BLaER1 treated with 17β-estradiol and CSF1 and Interleukin-3, amounts not matched to agents 10 nM and 100 nM (cell line): ENCODE results near the gene MYRF.

Experiments used
- H3K27ac ChIP-seq, 11 experiments: shearing (Covaris generic); formaldehyde crosslinking; 2 replicates each; pipeline ENCODE4 v1.8.1; 2022
- H3K27me3 ChIP-seq, 11 experiments: shearing (Covaris generic); formaldehyde crosslinking; 2 replicates each; pipeline ENCODE4 v1.8.1; 2022
- H3K36me3 ChIP-seq, 11 experiments: shearing (Covaris generic); formaldehyde crosslinking; 2 replicates each; pipeline ENCODE4 v1.8.1; 2022
- H3K4me1 ChIP-seq, 10 experiments: shearing (Covaris generic); formaldehyde crosslinking; 2 replicates each; pipeline ENCODE4 v1.8.1; 2022
- H3K4me2 ChIP-seq, 11 experiments: shearing (Covaris generic); formaldehyde crosslinking; 2 replicates each; pipeline ENCODE4 v1.8.1; 2022
- H3K4me3 ChIP-seq, 10 experiments: shearing (Covaris generic); formaldehyde crosslinking; 2 replicates each; pipeline ENCODE4 v1.8.1; 2022
- H3K9ac ChIP-seq, 11 experiments: shearing (Covaris generic); formaldehyde crosslinking; 2 replicates each; pipeline ENCODE4 v1.8.1; 2022
- H3K9me3 ChIP-seq, 11 experiments: shearing (Covaris generic); formaldehyde crosslinking; replicated peaks in 1 of 11; 2 replicates each; pipeline ENCODE4 v1.8.1; 2022
- H4K20me1 ChIP-seq, 11 experiments: shearing (Covaris generic); formaldehyde crosslinking; 2 replicates each; pipeline ENCODE4 v1.8.1; 2022
- Cebpa-rat ChIP-seq, 11 experiments: shearing (Covaris generic); IDR thresholded peaks; 2 replicates each; pipeline ENCODE4 v1.8.1; 2022

The MYRF gene

DNA sequence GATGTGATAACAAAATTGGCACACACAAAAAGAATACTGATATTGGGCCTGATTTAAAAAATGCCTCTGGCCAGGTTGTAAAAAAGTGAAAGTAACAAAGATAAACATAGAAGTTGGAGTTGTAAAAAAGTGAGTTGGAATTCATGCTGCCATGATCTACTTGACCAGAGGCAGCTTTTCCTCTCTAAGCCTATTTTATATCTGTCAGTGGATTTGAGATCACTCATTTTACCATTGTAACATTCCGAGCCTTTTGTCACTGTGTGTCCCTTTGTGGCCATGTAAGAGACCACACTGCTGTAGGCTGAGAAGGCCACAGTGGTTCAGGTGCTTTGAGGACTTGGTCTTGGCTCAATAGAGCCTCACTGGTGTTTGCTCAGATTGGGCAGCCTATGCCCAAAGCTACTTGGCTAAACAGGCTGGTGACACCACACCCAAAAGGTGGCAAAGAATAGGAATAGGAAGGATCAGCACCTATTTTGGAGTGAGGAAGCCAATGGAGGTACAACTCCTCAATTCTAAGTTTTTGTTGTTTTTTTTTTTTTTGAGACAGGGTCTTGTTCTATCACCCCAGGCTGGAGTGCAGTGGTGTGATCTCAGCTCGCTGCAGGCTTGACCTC is 47.3 kb downstream of the MYRF start:
- Histone ChIP-seq H3K27me3 (no peaks in the 10 kb centered on the region), H3K4me3 (no peak overlapping the region), H3K4me2 (peak overlapping the region in 3 of 11 experiments; percentile 25 to 45 (median 36); a peak in 3 of 22 replicates), H3K9ac (0 out of 22 replicates have a peak overlapping the region, but pooled peaks of 2 of the 11 experiments have one; percentile 14 to 18), H3K4me1 (peaks cover 10 to 39% (median 19%) of the 10 kb centered on the region in 10 experiments), H3K9me3 (no peaks in the 10 kb centered on the region), H3K36me3 (peaks cover 48 to 98% (median 96%) of the 10 kb centered on the region in 11 experiments), H4K20me1 (peaks cover 0 to 74% (median 45%) of the 10 kb centered on the region in 11 experiments; a peak in 15 of 22 replicates), H3K27ac (peak overlapping the region in 4 of 11 experiments; percentile 32 to 69 (median 52); a peak in 5 of 22 replicates)
- TF ChIP-seq Cebpa-rat (IDR thresholded peaks at IDR 0.05) = no peak

- H3K4me3 ChIP-seq = no peak overlapping the region
- no peaks in the 10 kb centered on the region for H3K27me3 ChIP-seq
- H3K4me2 ChIP-seq = no peak overlapping the region
- H3K9me3 ChIP-seq = no peaks in the 10 kb centered on the region
- peaks cover 53 to 98% (median 96%) of the 10 kb centered on the region in 11 experiments for H3K36me3 ChIP-seq
- peaks cover 0 to 74% (median 37%) of the 10 kb centered on the region in 11 experiments; a peak in 15 of 22 replicates for H4K20me1 ChIP-seq
- H3K9ac ChIP-seq = no peak overlapping the region; a peak in 1 of 22 replicates
- peaks cover 2 to 31% (median 15%) of the 10 kb centered on the region in 10 experiments; a peak in 16 of 20 replicates for H3K4me1 ChIP-seq
- no peak for TF ChIP-seq Cebpa-rat (IDR thresholded peaks at IDR 0.05)
- 0 out of 22 replicates have a peak overlapping the region, but pooled peaks of 1 of the 11 experiments have one; percentile 41 for H3K27ac ChIP-seq
Measured at GRCh38 chr11:61800331-61801281, 48.2 kb downstream of the MYRF start.

- no peak for TF ChIP-seq Cebpa-rat (IDR thresholded peaks at IDR 0.05)
- Histone ChIP-seq H3K36me3 (peaks cover 62 to 100% (median 97%) of the 10 kb centered on the region in 11 experiments), H3K9me3 (no peaks in the 10 kb centered on the region), H4K20me1 (peaks cover 0 to 71% (median 21%) of the 10 kb centered on the region in 11 experiments; a peak in 11 of 22 replicates), H3K9ac (peak overlapping the region in 2 of 11 experiments; percentile 14 to 19; a peak in 2 of 22 replicates), H3K4me3 (no peak overlapping the region), H3K4me1 (peaks cover 0 to 18% (median 6%) of the 10 kb centered on the region in 10 experiments; a peak in 10 of 20 replicates), H3K4me2 (no peak overlapping the region), H3K27me3 (no peaks in the 10 kb centered on the region), H3K27ac (no peak overlapping the region)
Measured at GRCh38 chr11:61802605-61803004, 50.2 kb downstream of the MYRF start.

DNA sequence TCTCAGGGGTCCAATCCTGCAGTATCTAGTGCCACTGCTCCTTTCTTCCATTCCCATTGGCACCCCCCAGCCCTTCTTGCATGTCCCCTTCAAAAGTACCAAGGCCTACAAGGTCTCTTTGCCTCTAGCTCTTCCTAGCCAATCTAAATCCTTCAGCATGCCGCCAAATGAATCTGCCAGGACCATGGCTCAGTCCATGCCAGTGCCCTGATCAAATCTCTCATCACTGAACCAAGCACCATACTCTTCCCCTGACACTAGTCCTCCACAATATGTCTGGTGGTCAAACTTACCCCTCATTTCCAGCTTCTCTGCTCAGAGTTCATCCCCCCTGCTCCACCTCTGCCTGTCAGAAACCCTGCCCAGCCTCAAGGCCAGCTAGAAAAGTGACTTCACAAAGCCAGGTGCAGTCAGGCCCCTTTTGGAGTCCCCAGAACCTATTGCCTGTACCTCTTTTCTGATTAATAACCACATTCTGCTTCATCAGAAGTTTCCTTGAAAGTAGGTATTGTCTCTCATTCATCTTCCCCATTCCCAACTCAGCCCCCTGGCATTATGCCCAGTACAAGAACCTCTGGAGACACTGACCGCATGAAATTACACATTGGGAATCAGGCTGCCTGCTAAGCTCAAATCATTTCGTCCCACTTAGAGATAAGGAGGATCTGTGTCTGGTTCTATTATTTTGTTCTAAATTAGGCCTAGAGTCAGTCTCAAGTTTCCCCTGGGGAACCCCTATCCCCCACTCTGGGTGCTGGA is 51.6 kb downstream of the MYRF start:
- Histone ChIP-seq H3K4me1 (peaks cover 0 to 14% (median 3%) of the 10 kb centered on the region in 10 experiments; a peak in 9 of 20 replicates), H4K20me1 (peaks cover 0 to 85% (median 25%) of the 10 kb centered on the region in 11 experiments; a peak in 10 of 22 replicates), H3K4me2 (no peak overlapping the region), H3K4me3 (no peak overlapping the region), H3K9ac (peak overlapping the region in 1 of 11 experiments; percentile 51; a peak in 2 of 22 replicates), H3K9me3 (no peaks in the 10 kb centered on the region), H3K36me3 (peaks cover 77 to 100% (median 98%) of the 10 kb centered on the region in 11 experiments), H3K27me3 (no peaks in the 10 kb centered on the region), H3K27ac (no peak overlapping the region)
- TF ChIP-seq Cebpa-rat (IDR thresholded peaks at IDR 0.05) = no peak

GRCh38 chr11:61805146-61805545 is 52.7 kb downstream of the MYRF start:
- Histone ChIP-seq H3K9ac (peak overlapping the region in 1 of 11 experiments; percentile 7; a peak in 2 of 22 replicates), H3K27me3 (no peaks in the 10 kb centered on the region), H3K36me3 (peaks cover 88 to 100% (median 99%) of the 10 kb centered on the region in 11 experiments), H3K4me1 (peaks cover 0 to 7% (median 0%) of the 10 kb centered on the region in 10 experiments; a peak in 1 of 20 replicates), H3K27ac (no peak overlapping the region), H3K4me2 (no peak overlapping the region), H3K9me3 (no peaks in the 10 kb centered on the region), H3K4me3 (no peak overlapping the region), H4K20me1 (peaks cover 0 to 90% (median 23%) of the 10 kb centered on the region in 11 experiments; a peak in 12 of 22 replicates)
- no peak for TF ChIP-seq Cebpa-rat (IDR thresholded peaks at IDR 0.05)

DNA sequence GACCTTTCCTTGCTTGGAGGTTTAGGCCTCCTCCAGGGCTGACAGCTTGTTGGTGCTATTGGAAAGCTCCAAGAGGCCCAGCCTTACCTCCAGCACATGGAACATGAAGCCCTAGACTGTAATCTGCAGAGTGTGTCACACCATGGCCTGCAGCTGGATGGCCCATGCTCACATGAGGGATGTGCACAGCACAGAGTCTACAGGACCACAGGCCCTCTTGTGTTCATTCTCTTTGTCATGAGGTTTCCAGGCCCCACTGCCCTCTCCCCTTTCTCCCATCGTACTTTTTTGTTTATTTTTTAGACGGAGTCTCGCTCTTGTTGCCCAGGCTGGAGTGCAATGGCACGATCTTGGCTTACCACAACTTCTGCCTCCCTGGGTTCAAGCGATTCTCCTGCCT is 54.3 kb downstream of the MYRF start:
- H3K4me2 ChIP-seq = no peak overlapping the region
- H3K36me3 ChIP-seq = peaks cover 98 to 100% (median 99%) of the 10 kb centered on the region in 11 experiments
- H3K27me3 ChIP-seq = no peaks in the 10 kb centered on the region
- TF ChIP-seq Cebpa-rat (IDR thresholded peaks at IDR 0.05) = no peak
- H3K4me3 ChIP-seq = no peak overlapping the region
- 0 out of 22 replicates have a peak overlapping the region, but pooled peaks of 1 of the 11 experiments have one; percentile 4 for H3K27ac ChIP-seq
- H4K20me1 ChIP-seq = peaks cover 0 to 94% (median 21%) of the 10 kb centered on the region in 11 experiments; a peak in 12 of 22 replicates
- H3K9ac ChIP-seq = no peak overlapping the region
- H3K9me3 ChIP-seq = no peaks in the 10 kb centered on the region
- peaks cover 0 to 7% (median 0%) of the 10 kb centered on the region in 10 experiments; a peak in 1 of 20 replicates for H3K4me1 ChIP-seq

GRCh38 chr11:61810671-61811175 is 58.3 kb downstream of the MYRF start:
- Histone ChIP-seq H3K4me2 (no peak overlapping the region), H3K27ac (no peak overlapping the region), H4K20me1 (peaks cover 0 to 69% (median 7%) of the 10 kb centered on the region in 11 experiments; a peak in 10 of 22 replicates), H3K9me3 (peaks cover 0 to 8% (median 4%) of the 10 kb centered on the region in 11 experiments; a peak in 10 of 22 replicates), H3K4me1 (peaks cover 0 to 17% (median 10%) of the 10 kb centered on the region in 10 experiments; a peak in 11 of 20 replicates), H3K4me3 (no peak overlapping the region), H3K36me3 (peaks cover 74 to 88% (median 83%) of the 10 kb centered on the region in 11 experiments), H3K27me3 (no peaks in the 10 kb centered on the region), H3K9ac (no peak overlapping the region)
- no peak for TF ChIP-seq Cebpa-rat (IDR thresholded peaks at IDR 0.05)

GRCh38 chr11:61811831-61812230 is 59.4 kb downstream of the MYRF start:
- H3K27ac ChIP-seq = no peak overlapping the region
- H3K9ac ChIP-seq = no peak overlapping the region
- H3K9me3 ChIP-seq = peaks cover 0 to 8% (median 4%) of the 10 kb centered on the region in 11 experiments; a peak in 10 of 22 replicates
- TF ChIP-seq Cebpa-rat (IDR thresholded peaks at IDR 0.05) = no peak
- H3K4me3 ChIP-seq = no peak overlapping the region
- H3K4me1 ChIP-seq = peaks cover 0 to 17% (median 10%) of the 10 kb centered on the region in 10 experiments; a peak in 11 of 20 replicates
- peaks cover 0 to 61% (median 7%) of the 10 kb centered on the region in 11 experiments; a peak in 10 of 22 replicates for H4K20me1 ChIP-seq
- H3K4me2 ChIP-seq = no peak overlapping the region
- peaks cover 65 to 77% (median 74%) of the 10 kb centered on the region in 11 experiments for H3K36me3 ChIP-seq
- H3K27me3 ChIP-seq = no peaks in the 10 kb centered on the region
